HG02763 (cell line): ENCODE data around the gene TOP2A.
A peak's percentile ranks its signal among the peaks of the same experiment; 100 is the strongest.

Experiments
- ATAC-seq: cut with Tn5 transposase; IDR thresholded peaks from one replicate; pipeline ENCODE4 v1.9.1; 2021; ENCODE audit warnings: mild to moderate bottlenecking, moderate library complexity; ENCODE audit not compliant: unreplicated experiment

TOP2A gene

DNA sequence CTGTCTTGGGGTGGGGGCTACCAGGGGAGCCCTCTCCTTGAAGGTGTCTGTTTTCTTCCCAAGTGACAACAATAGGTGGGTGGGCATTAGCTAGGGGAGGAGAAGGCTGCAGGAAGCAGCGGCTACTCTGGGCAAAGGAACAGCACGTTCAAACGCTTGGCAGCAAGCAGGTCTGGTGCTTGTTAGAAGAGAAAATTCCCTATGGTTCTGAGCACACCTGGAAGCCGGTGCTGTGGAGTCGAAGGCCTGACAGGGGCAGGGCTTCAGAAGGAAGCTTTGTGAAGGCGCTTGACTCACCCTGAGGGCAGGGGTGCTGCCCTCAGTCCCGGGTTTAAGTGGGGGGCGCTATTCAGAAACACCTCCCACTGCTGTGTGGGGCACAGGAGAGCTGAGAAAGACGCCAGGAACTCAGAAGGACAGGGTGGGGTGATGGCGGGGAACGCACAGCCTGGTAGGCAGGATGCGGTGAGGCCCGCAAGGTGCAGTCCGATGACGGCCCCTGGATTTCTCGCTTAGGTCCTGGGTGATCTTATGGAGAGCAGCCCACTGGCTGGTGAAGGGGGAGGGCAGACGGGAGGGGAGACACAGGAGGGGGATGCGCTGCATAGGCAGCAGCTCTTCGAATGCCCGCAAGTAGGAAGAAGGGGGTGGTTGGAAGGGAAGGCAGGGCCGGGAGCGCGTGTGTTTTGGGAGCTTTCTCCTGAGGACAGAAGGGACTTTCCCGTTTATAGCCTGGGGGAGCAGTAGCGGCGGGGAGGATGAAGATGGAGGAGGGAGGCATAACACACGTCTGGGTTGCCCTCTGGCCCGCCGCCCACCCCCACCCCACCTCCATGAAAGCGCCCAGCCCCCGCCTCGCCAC is 56.4 kb downstream of the TOP2A start:
- ATAC-seq: no peak

DNA sequence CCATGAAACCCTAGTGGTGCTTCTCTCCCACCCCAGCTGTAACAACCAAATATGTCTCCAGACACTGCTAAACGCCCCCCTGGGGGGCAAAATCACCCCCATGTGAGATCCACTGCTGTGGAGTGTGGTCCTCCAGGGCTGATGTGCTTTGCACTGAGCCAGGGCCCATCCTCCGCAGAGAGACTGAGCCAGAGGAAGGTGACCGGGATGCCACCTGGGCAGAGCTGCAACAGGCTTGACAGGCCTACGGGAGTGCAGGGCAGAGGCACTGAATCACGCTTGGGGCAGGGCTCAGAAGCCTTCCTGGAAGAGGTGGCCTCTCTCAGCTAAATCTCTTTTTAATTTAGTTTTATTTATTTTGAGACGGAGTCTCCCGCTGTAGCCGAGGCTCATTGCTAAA is 57.6 kb downstream of the TOP2A start:
- no peak for ATAC-seq

- ATAC-seq: no peak
Measured at GRCh38 chr17:40358323-40359038, 59.2 kb downstream of the TOP2A start.

- ATAC-seq: no peak
Measured at GRCh38 chr17:40356990-40357881, 60.5 kb downstream of the TOP2A start.

GRCh38 chr17:40355804-40356758 is 61.6 kb downstream of the TOP2A start:
- ATAC-seq: no peak

- peak; percentile 50 for ATAC-seq
Measured at GRCh38 chr17:40355123-40355803, 62.4 kb downstream of the TOP2A start.

GRCh38 chr17:40354221-40355122 is 63.2 kb downstream of the TOP2A start:
- no peak for ATAC-seq

GRCh38 chr17:40352779-40353394 is 64.8 kb downstream of the TOP2A start:
- no peak for ATAC-seq

DNA sequence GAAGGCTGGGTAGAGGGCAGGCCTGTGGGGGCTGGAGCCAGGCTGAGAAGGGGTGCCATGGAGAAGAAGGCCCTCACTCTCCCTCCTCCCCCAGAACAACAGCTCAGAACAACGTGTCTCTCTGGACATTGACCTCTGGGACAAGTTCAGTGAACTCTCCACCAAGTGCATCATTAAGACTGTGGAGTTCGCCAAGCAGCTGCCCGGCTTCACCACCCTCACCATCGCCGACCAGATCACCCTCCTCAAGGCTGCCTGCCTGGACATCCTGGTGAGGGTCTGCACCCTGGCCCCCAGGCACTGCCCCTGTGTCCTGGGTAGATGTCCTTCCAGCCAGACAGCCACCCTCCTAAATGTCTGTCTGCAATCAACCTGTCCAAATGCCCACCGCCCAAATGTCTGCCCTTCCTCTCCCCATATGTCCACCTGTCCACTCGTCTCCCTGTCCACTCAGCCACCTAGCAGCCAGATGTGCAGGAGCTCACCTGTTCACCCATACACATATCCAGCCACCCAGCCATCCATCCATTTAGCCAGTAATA is 65.4 kb downstream of the TOP2A start:
- ATAC-seq: no peak

- no peak for ATAC-seq
Measured at GRCh38 chr17:40351359-40352236, 66.1 kb downstream of the TOP2A start.

DNA sequence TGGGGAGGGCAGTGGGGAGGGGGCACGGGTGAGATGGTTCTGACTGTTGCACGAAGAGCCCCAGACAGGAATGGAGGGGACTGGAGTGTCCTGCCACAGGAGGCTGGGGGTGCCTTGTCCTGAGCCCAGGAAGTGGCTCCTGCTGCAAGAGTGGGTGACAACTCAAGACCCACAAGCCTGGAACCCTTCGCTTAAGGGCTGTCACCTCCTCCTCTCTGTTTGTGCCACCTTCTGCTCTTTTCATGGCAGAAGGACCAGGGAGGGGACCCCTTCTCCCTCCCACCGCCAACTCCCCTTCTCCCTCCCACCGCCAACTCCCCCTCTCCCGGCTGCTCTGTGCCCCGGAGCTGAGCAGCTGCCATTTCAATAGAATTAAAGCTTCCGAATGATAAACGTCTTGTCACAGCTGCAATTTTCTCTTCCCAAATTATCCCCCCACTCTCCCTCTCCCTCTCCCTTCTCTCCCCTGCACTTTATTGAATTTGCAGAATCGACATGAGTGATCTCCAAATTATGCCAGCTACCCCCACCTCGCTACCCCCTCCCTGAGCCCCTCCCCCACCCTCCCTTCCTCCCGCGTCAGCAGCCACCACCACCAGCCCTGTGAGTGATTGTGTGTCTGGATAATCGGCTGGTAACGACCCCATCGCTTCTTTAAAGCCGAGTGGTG is 66.9 kb downstream of the TOP2A start:
- ATAC-seq: no peak

- ATAC-seq: no peak
Measured at GRCh38 chr17:40349895-40350688, 67.6 kb downstream of the TOP2A start.

DNA sequence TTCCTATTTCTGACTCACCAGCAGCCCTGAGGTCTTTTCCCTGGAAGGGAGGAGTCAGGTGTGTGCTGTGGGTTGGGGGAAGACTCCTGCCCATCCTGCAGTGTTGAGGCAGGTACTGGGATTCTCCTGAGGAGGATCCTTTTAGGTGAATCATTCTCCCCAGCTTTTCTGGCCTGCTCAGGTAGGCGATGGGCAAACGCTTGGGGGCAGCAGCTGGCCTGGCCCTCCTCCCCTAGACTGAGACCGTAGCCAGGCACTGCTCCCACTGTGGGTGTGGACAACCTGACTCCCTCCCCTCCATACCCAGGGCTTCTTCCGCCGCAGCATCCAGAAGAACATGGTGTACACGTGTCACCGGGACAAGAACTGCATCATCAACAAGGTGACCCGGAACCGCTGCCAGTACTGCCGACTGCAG is 68.2 kb downstream of the TOP2A start:
- no peak for ATAC-seq

- no peak for ATAC-seq
Measured at GRCh38 chr17:40348562-40349476, 68.9 kb downstream of the TOP2A start.
